ENCODE measurements around the gene SLCO4A1.

SLCO4A1 gene

GRCh38 chr20:62605236-62605943 lies 36.9 kb upstream of the SLCO4A1 start:
- TF ChIP-seq SIN3A (IDR thresholded peaks at IDR 0.05; ENCODE audit: borderline replicate concordance, insufficient read depth, low read length) (no peak), POLR2AphosphoS5 (IDR thresholded peaks at IDR 0.05; ENCODE audit: low read depth, low read length) (no peak), FOXP2 (optimal IDR thresholded peaks at IDR 0.05; ENCODE audit: borderline replicate concordance, extremely low read depth, extremely low read length, insufficient read depth) (no peak)

GRCh38 chr20:62606016-62606415 lies 36.3 kb upstream of the SLCO4A1 start:
- TF ChIP-seq REST (IDR thresholded peaks at IDR 0.05; ENCODE audit: insufficient read depth in 1 of 2, low read depth in 2 of 2, low read length in 2 of 2) (no peak), SIN3A (IDR thresholded peaks at IDR 0.05; ENCODE audit: borderline replicate concordance, insufficient read depth, low read length) (no peak), POLR2AphosphoS5 (IDR thresholded peaks at IDR 0.05; ENCODE audit: low read depth, low read length) (no peak)

DNA sequence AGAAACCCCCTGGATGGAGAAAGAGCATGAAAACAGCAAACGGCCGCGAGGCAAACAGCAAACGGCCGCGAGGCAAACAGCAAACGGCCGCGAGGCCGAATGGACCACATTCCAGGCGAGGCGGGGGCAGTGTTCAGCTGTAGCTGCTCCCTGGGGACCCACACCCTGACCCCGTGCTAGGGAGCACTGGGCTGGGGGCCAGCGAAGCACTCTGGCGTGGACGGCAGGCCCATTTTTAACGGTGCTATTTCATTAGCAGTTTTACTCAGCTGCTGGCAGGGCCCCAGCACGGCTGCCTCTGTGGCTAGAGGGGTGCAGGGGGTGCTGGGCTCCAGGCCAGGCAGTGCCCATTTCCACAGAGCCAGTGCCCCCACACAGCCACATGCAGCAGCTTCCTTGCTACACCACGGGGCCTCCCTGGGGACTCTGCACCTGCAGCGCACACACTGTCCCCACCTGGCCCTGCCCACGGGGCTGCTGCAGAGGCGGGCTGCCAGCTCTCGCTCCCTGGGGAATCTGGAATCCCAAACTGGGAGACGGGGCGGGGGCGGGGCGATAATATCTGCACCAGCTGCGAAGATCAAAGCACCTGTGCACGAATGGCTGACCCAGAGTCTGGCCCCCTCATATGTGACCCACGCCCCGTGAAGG lies 35.6 kb upstream of the SLCO4A1 start:
- no peak for TF ChIP-seq TAF1 (IDR thresholded peaks at IDR 0.05; ENCODE audit: borderline replicate concordance, insufficient read depth, low read length)
- no peak for TF ChIP-seq POLR2AphosphoS5 (IDR thresholded peaks at IDR 0.05; ENCODE audit: low read depth, low read length)
- TF ChIP-seq FOXP2 (optimal IDR thresholded peaks at IDR 0.05; ENCODE audit: borderline replicate concordance, extremely low read depth, extremely low read length, insufficient read depth), result no peak
- TF ChIP-seq SIN3A (IDR thresholded peaks at IDR 0.05; ENCODE audit: borderline replicate concordance, insufficient read depth, low read length), result no peak
- no peak for TF ChIP-seq REST (IDR thresholded peaks at IDR 0.05; ENCODE audit: insufficient read depth in 1 of 2, low read depth in 2 of 2, low read length in 2 of 2)

DNA sequence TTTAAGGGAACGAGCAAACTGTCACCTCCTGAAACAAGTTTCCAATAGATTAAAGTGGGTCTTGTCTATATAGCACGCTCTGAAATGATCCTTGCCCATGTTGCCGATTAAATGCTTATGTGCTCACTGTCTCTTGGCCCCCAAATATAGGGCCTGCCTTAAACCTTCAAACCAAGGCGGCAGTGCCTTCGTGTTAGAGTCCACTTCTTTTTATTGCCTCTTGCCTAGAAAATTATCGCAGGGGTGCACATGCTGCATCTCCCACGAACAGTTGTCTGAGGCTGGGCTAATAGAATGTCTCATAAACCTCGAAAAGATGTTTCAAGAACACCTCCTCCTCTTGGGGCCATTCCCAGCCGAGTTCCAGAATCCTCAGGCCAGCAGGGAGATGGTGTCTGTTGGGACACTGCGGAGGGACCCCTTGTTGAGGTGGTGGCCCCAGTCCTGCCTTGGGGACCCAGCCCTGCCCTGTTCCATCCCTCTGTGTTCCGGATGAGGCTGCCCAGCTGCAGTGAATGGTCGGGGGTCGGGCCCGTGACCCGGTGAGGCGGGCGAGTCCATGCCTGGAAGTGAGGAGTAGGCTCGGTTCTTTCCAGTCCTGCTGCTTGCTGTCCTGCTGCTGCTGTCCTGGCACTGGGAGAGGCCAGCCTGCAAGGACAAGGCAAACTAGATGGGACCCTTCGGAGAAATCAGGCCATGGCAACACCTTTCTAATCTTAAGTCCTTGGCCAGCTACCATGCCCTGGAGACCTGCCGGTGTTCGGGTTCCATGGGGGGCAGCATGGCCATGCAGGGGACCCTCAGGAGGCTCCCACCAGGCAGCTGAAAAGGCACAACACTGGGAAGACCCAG lies 34.7 kb upstream of the SLCO4A1 start:
- no peak for TF ChIP-seq POLR2AphosphoS5 (IDR thresholded peaks at IDR 0.05; ENCODE audit: low read depth, low read length)
- no peak for TF ChIP-seq FOXP2 (optimal IDR thresholded peaks at IDR 0.05; ENCODE audit: borderline replicate concordance, extremely low read depth, extremely low read length, insufficient read depth)
- TF ChIP-seq SIN3A (IDR thresholded peaks at IDR 0.05; ENCODE audit: borderline replicate concordance, insufficient read depth, low read length), result no peak
- TF ChIP-seq TAF1 (IDR thresholded peaks at IDR 0.05; ENCODE audit: borderline replicate concordance, insufficient read depth, low read length), result no peak
- TF ChIP-seq REST (IDR thresholded peaks at IDR 0.05; ENCODE audit: insufficient read depth in 1 of 2, low read depth in 2 of 2, low read length in 2 of 2), result no peak

DNA sequence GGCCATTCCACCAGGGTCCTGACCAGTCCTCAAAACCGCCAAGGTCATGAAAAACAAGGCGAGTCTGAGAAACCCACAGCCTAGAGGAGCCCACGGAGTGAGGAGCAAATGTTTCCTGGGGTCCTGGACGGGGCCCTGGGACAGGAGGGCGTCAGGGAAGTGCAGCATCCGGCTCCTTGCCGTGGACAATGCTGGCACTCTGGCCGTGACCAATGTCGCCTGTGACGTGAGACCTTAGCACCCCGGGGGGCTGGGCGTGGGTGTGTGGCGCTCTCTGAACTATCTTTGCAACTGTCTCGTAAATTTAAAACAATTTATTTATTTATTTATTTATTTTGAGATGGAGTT lies 34.1 kb upstream of the SLCO4A1 start:
- TF ChIP-seq FOXP2 (optimal IDR thresholded peaks at IDR 0.05; ENCODE audit: borderline replicate concordance, extremely low read depth, extremely low read length, insufficient read depth), result no peak
- TF ChIP-seq TAF1 (IDR thresholded peaks at IDR 0.05; ENCODE audit: borderline replicate concordance, insufficient read depth, low read length), result no peak
- no peak for TF ChIP-seq SIN3A (IDR thresholded peaks at IDR 0.05; ENCODE audit: borderline replicate concordance, insufficient read depth, low read length)
- no peak for TF ChIP-seq REST (IDR thresholded peaks at IDR 0.05; ENCODE audit: insufficient read depth in 1 of 2, low read depth in 2 of 2, low read length in 2 of 2)
- TF ChIP-seq POLR2AphosphoS5 (IDR thresholded peaks at IDR 0.05; ENCODE audit: low read depth, low read length), result no peak
